Liver (tissue), 3 donors: Measurements from ENCODE around the gene ST6GALNAC4.

Experiments used
- ATF3 ChIP-seq: IDR thresholded peaks from 2 replicates; pipeline ENCODE4 v1.6.1; 2016; ENCODE audit warnings: antibody characterized with exemption
- CTCF ChIP-seq: fragments of 150-350 bp; IDR thresholded peaks from 2 replicates; pipeline ENCODE4 v1.5.1; 2017; ENCODE audit warnings: improper control_type of control experiment, low read depth, low read length; ENCODE audit not compliant: missing input control
- EGR1 ChIP-seq, 2 donors: IDR thresholded peaks; 2 replicates each; pipeline ENCODE4 v1.6.1; 2016 to 2018; ENCODE audit warnings: antibody characterized with exemption in 2 of 2, low read depth in 2 of 2
- FOXA1 ChIP-seq: IDR thresholded peaks from 2 replicates; pipeline ENCODE4 v1.6.1; 2016; ENCODE audit warnings: antibody characterized with exemption
- GABPA ChIP-seq, 2 donors: IDR thresholded peaks in 1 of 2; conservative IDR thresholded peaks in 1 of 2; 2 replicates each; pipeline ENCODE4 v1.6.1; 2016; ENCODE audit warnings: antibody characterized with exemption in 2 of 2, mild to moderate bottlenecking in 1 of 2, moderate library complexity in 1 of 2
- JUND ChIP-seq, 2 donors: IDR thresholded peaks; 2 replicates each; pipeline ENCODE4 v1.6.1; 2016; ENCODE audit warnings: antibody characterized with exemption in 2 of 2
- MAX ChIP-seq: IDR thresholded peaks from 2 replicates; pipeline ENCODE4 v1.6.1; 2016; ENCODE audit warnings: antibody characterized with exemption
- RAD21 ChIP-seq, 2 donors: IDR thresholded peaks; 2 replicates each; pipeline ENCODE4 v1.6.1; 2016; ENCODE audit warnings: antibody characterized with exemption in 2 of 2, mild to moderate bottlenecking in 2 of 2
- REST ChIP-seq: IDR thresholded peaks from 2 replicates; pipeline ENCODE4 v1.6.1; 2016; ENCODE audit warnings: antibody characterized with exemption, mild to moderate bottlenecking
- RXRA ChIP-seq, 2 donors: IDR thresholded peaks; 2 replicates each; pipeline ENCODE4 v1.6.1; 2017 to 2018; ENCODE audit warnings: antibody characterized with exemption in 2 of 2, mild to moderate bottlenecking in 1 of 2
- SP1 ChIP-seq: IDR thresholded peaks from 2 replicates; pipeline ENCODE4 v1.6.1; 2018; ENCODE audit warnings: antibody characterized with exemption, mild to moderate bottlenecking
- TAF1 ChIP-seq: conservative IDR thresholded peaks from 2 replicates; pipeline ENCODE4 v1.6.1; 2016; ENCODE audit warnings: antibody characterized with exemption, mild to moderate bottlenecking
- YY1 ChIP-seq: IDR thresholded peaks from 2 replicates; pipeline ENCODE4 v1.6.1; 2016; ENCODE audit warnings: antibody characterized with exemption, mild to moderate bottlenecking
- ZBTB33 ChIP-seq: IDR thresholded peaks from 2 replicates; pipeline ENCODE4 v1.6.1; 2016; ENCODE audit warnings: antibody characterized with exemption
- donor health status: healthy.
- donor health status: healthy.

- TF ChIP-seq ATF3 (no peak), CTCF (no peak), MAX (no peak), YY1 (no peak), SP1 (no peak), REST (no peak), TAF1 (no peak), FOXA1 (no peak), EGR1 (IDR thresholded peaks at IDR 0.05; ENCODE audit: low read depth in 2 of 2) (no peak), ZBTB33 (no peak), RAD21 (IDR thresholded peaks at IDR 0.05) (no peak), JUND (IDR thresholded peaks at IDR 0.05) (no peak), GABPA (IDR thresholded peaks at IDR 0.05 in 1 of 2, conservative IDR thresholded peaks at IDR 0.05 in 1 of 2) (no peak), RXRA (IDR thresholded peaks at IDR 0.05) (no peak)
These were observed 28.5 kb upstream of the ST6GALNAC4 start for GRCh38 chr9:127945338-127945737.
